Mesenchymal stem cell (in vitro differentiated cells and primary cell): ENCODE measurements around the gene CLDN7.

Experiments used
- DNase-seq: peaks from one replicate; pipeline ENCODE4 v3.0.0-alpha.2; 2013
- H2AFZ ChIP-seq: one replicate; pipeline ENCODE4 v1.6.1; 2013; ENCODE audit warnings: low read depth, mild to moderate bottlenecking, control low read depth, inconsistent platforms, low read length, moderate library complexity
- H2AK5ac ChIP-seq: 2 replicates; pipeline ENCODE4 v1.6.1; 2013; ENCODE audit warnings: low read length, moderate library complexity, mild to moderate bottlenecking, inconsistent platforms; ENCODE audit not compliant: severe bottlenecking
- H2BK120ac ChIP-seq: one replicate; pipeline ENCODE4 v1.6.1; 2013; ENCODE audit warnings: low read depth, mild to moderate bottlenecking, inconsistent platforms, low read length, moderate library complexity
- H2BK12ac ChIP-seq, 2 experiments: one replicate each; pipeline ENCODE4 v1.6.1; 2013; ENCODE audit warnings: inconsistent platforms in 2 of 2, low read length in 2 of 2, mild to moderate bottlenecking in 2 of 2, moderate library complexity in 2 of 2, control low read depth in 1 of 2
- H2BK15ac ChIP-seq: one replicate; pipeline ENCODE4 v1.6.1; 2013; ENCODE audit warnings: mild to moderate bottlenecking, low read depth, inconsistent platforms; ENCODE audit not compliant: poor library complexity, severe bottlenecking
- H2BK5ac ChIP-seq: 2 replicates; pipeline ENCODE4 v1.6.1; 2013; ENCODE audit warnings: low read depth, mild to moderate bottlenecking, low read length, control low read depth, inconsistent platforms; ENCODE audit not compliant: poor library complexity, severe bottlenecking
- H3K14ac ChIP-seq, 2 experiments: one replicate each; pipeline ENCODE4 v1.6.1; 2013; ENCODE audit warnings: inconsistent platforms in 2 of 2, low read length in 2 of 2, control low read depth in 1 of 2, mild to moderate bottlenecking in 1 of 2, moderate library complexity in 1 of 2
- H3K18ac ChIP-seq, 2 experiments: one replicate each; pipeline ENCODE4 v1.6.1; 2013; ENCODE audit warnings: inconsistent platforms in 2 of 2, low read length in 2 of 2, control low read depth in 1 of 2, low read depth in 1 of 2, mild to moderate bottlenecking in 1 of 2
- H3K23ac ChIP-seq, 2 experiments: one replicate each; pipeline ENCODE4 v1.6.1; 2013; ENCODE audit warnings: inconsistent platforms in 2 of 2, low read length in 2 of 2, mild to moderate bottlenecking in 2 of 2, moderate library complexity in 2 of 2, control low read depth in 1 of 2
- H3K27ac ChIP-seq: 2 replicates; pipeline ENCODE4 v1.5.1; 2013; ENCODE audit warnings: mild to moderate bottlenecking, moderate library complexity, low read length, control low read depth, inconsistent platforms; ENCODE audit not compliant: poor library complexity, severe bottlenecking
- H3K27me3 ChIP-seq, 2 experiments: 2 replicates each; pipeline versions ENCODE4 v1.6.1 to v1.7.0; 2013; ENCODE audit warnings: low read length in 2 of 2, mild to moderate bottlenecking in 2 of 2, moderate library complexity in 2 of 2, control low read depth in 1 of 2, inconsistent platforms in 1 of 2; ENCODE audit not compliant: control insufficient read depth in 1 of 2, insufficient read depth in 1 of 2
- H3K36me3 ChIP-seq, 2 experiments: 2 replicates each; pipeline versions ENCODE4 v1.6.1 to v1.7.0; 2013; ENCODE audit warnings: low read length in 2 of 2, control low read depth in 1 of 2, inconsistent platforms in 1 of 2, low read depth in 1 of 2, mild to moderate bottlenecking in 1 of 2; ENCODE audit not compliant: insufficient read depth in 2 of 2, control insufficient read depth in 1 of 2
- H3K4ac ChIP-seq, 2 experiments: one replicate each; pipeline ENCODE4 v1.6.1; 2013; ENCODE audit warnings: inconsistent platforms in 2 of 2, low read length in 2 of 2, mild to moderate bottlenecking in 2 of 2, moderate library complexity in 2 of 2, control low read depth in 1 of 2, low read depth in 1 of 2
- H3K4me1 ChIP-seq: 2 replicates; pipeline ENCODE4 v1.6.1; 2013; ENCODE audit warnings: low read depth, low read length, control low read depth; ENCODE audit not compliant: control insufficient read depth, insufficient read depth
- H3K4me2 ChIP-seq: 2 replicates; pipeline ENCODE4 v1.6.1; 2013; ENCODE audit warnings: low read length, mild to moderate bottlenecking, inconsistent platforms; ENCODE audit not compliant: poor library complexity, severe bottlenecking
- H3K4me3 ChIP-seq, 2 experiments: 2 replicates each; pipeline versions ENCODE4 v1.5.1 to v1.7.0; 2013; ENCODE audit warnings: low read length in 2 of 2, mild to moderate bottlenecking in 2 of 2, control low read depth in 1 of 2, low read depth in 1 of 2; ENCODE audit not compliant: insufficient read depth in 1 of 2
- H3K79me1 ChIP-seq: replicated peaks from 2 replicates; pipeline ENCODE4 v1.6.1; 2013; ENCODE audit warnings: mild to moderate bottlenecking, control low read depth, low read length, inconsistent platforms; ENCODE audit not compliant: poor library complexity, severe bottlenecking
- H3K9ac ChIP-seq: 2 replicates; pipeline ENCODE4 v1.7.0; 2013; ENCODE audit warnings: mild to moderate bottlenecking, low read length, moderate library complexity
- H3K9me3 ChIP-seq: 2 replicates; pipeline ENCODE4 v1.7.0; 2013; ENCODE audit warnings: mild to moderate bottlenecking, low read length; ENCODE audit not compliant: control insufficient read depth
- H4K8ac ChIP-seq: one replicate; pipeline ENCODE4 v1.6.1; 2013; ENCODE audit warnings: inconsistent platforms, mild to moderate bottlenecking, low read length, moderate library complexity
- H4K91ac ChIP-seq: one replicate; pipeline ENCODE4 v1.6.1; 2013; ENCODE audit warnings: mild to moderate bottlenecking, low read length, inconsistent platforms
- WGBS: methylation state at CpG from one replicate; pipeline ENCODE4 v1.1.7; 2013; ENCODE audit warnings: mixed read lengths; 5-methylcytosine and 5-hydroxymethylcytosine counted together

CLDN7 gene

GRCh38 chr17:7235693-7236665, 26.3 kb downstream of the CLDN7 start:
- H3K9ac ChIP-seq, result peak overlapping the region; percentile 100
- H3K79me1 ChIP-seq, result peaks cover 6% of the 10 kb centered on the region
- H3K14ac ChIP-seq, result no peak overlapping the region
- no peak overlapping the region for H2BK5ac ChIP-seq
- H2BK12ac ChIP-seq, result peak overlapping the region in 1 of 2 experiments; percentile 15
- H3K23ac ChIP-seq, result peak overlapping the region in 1 of 2 experiments; percentile 23
- H3K27ac ChIP-seq, result peak overlapping the region; percentile 24
- H3K9me3 ChIP-seq, result no peaks in the 10 kb centered on the region
- no peak overlapping the region for H2AK5ac ChIP-seq
- H4K91ac ChIP-seq, result no peak overlapping the region
- no peak overlapping the region for H2BK120ac ChIP-seq
- H3K4me1 ChIP-seq, result peaks cover 37% of the 10 kb centered on the region
- H3K36me3 ChIP-seq, result peaks cover 34 to 40% of the 10 kb centered on the region in 2 experiments
- no peak overlapping the region for H4K8ac ChIP-seq
- DNase-seq, result peak; percentile 65
- peak overlapping the region in 1 of 2 experiments; percentile 99 for H3K4me3 ChIP-seq
- no peak overlapping the region for H3K4ac ChIP-seq
- 86% methylated on average over 20 of the region's 22 CpGs for WGBS
- H3K18ac ChIP-seq, result peak overlapping the region in 1 of 2 experiments; percentile 50
- H2AFZ ChIP-seq, result no peak overlapping the region
- H3K27me3 ChIP-seq, result no peaks in the 10 kb centered on the region
- H3K4me2 ChIP-seq, result peak overlapping the region; percentile 15
- no peak overlapping the region for H2BK15ac ChIP-seq

- Histone ChIP-seq H3K27ac (peak within 1 kb of the TSS; percentile 90), H3K4ac (peak within 1 kb of the TSS; percentile 35 to 91), H2BK12ac (peak within 1 kb of the TSS in 1 of 2 experiments; percentile 12), H3K4me2 (peak within 1 kb of the TSS; percentile 83), H2BK5ac (peak within 1 kb of the TSS; percentile 53), H3K9me3 (no peaks in the 10 kb centered on the region), H2BK120ac (peak within 1 kb of the TSS; percentile 84), H3K9ac (peak within 1 kb of the TSS; percentile 100), H2BK15ac (peak within 1 kb of the TSS; percentile 85), H4K91ac (peak within 1 kb of the TSS; percentile 85), H3K4me1 (peaks cover 28% of the 10 kb centered on the region), H2AFZ (no peak within 1 kb of the TSS), H3K14ac (peak within 1 kb of the TSS in 1 of 2 experiments; percentile 89), H3K4me3 (peak within 1 kb of the TSS; percentile 68 to 99), H2AK5ac (peak within 1 kb of the TSS; percentile 48), H3K18ac (peak within 1 kb of the TSS; percentile 91 to 93), H4K8ac (peak within 1 kb of the TSS; percentile 94), H3K27me3 (no peaks in the 10 kb centered on the region), H3K23ac (peak within 1 kb of the TSS in 1 of 2 experiments; percentile 34), H3K36me3 (peaks cover 39 to 42% of the 10 kb centered on the region in 2 experiments), H3K79me1 (peaks cover 11% of the 10 kb centered on the region)
- WGBS, result under 1% methylated on average over 49 of the region's 72 CpGs
- DNase-seq, result peak; percentile 95
Observed at GRCh38 chr17:7234083-7234951, 28.0 kb downstream of the CLDN7 start, which contains the start of gene DVL2. Gene DVL2, minus strand, starts transcription at chr17:7234517. Its CDS starts 255 bp downstream, at chr17:7234262.

GRCh38 chr17:7233701-7234082, 28.6 kb downstream of the CLDN7 start:
- peaks cover 15% of the 10 kb centered on the region for H3K79me1 ChIP-seq
- peak overlapping the region; percentile 48 for H2AK5ac ChIP-seq
- peak overlapping the region; percentile 46 for H2BK5ac ChIP-seq
- H4K91ac ChIP-seq, result peak overlapping the region; percentile 60
- H3K23ac ChIP-seq, result no peak overlapping the region
- peak overlapping the region; percentile 100 for H3K9ac ChIP-seq
- peak overlapping the region in 1 of 2 experiments; percentile 69 for H3K4ac ChIP-seq
- 2% methylated on average over 9 of the region's 9 CpGs for WGBS
- peak overlapping the region; percentile 68 to 99 for H3K4me3 ChIP-seq
- H4K8ac ChIP-seq, result no peak overlapping the region
- H3K4me2 ChIP-seq, result peak overlapping the region; percentile 77
- H3K14ac ChIP-seq, result peak overlapping the region in 1 of 2 experiments; percentile 13
- H3K27me3 ChIP-seq, result no peaks in the 10 kb centered on the region
- H3K4me1 ChIP-seq, result peaks cover 28% of the 10 kb centered on the region
- no peak overlapping the region for H2BK12ac ChIP-seq
- peak overlapping the region; percentile 88 for H3K27ac ChIP-seq
- no peak overlapping the region for H2BK15ac ChIP-seq
- no peak overlapping the region for H2BK120ac ChIP-seq
- peak overlapping the region; percentile 80 to 88 for H3K18ac ChIP-seq
- H3K9me3 ChIP-seq, result no peaks in the 10 kb centered on the region
- peaks cover 45 to 48% of the 10 kb centered on the region in 2 experiments for H3K36me3 ChIP-seq
- H2AFZ ChIP-seq, result no peak overlapping the region
- no peak for DNase-seq
